Measurements from ENCODE around the gene ANXA1.
"Not testable (repeated sequence)": the region's sequence is repeated elsewhere in the genome, so short reads cannot be mapped to it uniquely, and the experiment has no call there.

ANXA1 gene

DNA sequence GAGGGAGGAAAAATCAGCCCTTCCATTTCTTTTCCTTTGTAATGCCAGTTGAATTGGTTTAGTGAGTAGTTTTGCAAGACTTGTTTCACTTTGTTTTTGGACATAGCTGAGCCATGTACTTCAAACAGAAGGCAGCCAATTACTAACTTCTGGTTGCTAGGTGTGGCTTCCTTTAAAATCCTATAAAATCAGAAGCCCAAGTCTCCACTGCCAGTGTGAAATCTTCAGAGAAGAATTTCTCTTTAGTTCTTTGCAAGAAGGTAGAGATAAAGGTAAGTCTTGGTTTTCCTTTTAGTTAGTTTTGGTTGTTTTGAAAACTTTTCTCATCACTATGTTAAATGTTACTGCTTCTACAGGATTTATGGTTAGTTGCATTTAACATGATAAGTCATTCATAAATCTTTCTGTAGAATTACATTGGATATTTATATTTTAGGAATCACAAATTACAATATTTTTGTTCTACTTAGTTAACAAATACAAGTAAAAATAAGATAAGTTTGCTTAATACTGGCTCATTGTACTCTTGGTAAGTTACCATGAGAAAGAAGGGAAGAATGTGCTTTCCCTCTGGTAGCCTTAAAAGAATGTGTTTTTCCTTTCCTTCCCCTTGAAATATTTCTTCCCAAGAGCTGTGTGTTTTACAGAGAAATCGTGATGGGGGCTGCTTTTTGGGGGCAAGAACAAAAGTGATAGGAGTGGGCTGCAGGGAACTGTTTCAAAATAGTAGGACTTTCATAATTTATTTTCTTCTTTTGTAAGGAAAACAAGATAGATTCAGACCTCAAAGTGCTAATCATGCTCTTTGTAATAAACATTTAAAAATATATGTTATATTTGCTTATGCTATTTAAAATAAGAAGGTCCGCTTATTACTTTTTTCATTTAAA is at the start of gene ANXA1:
Gene ANXA1 (plus strand): TSS at position 213 of the 890 bp plus-strand sequence. CDS start 6,671 bp downstream, outside the sequence.
- H3K4me3 Mint-ChIP-seq, result peak within 1 kb of the TSS; percentile 92
- peak within 1 kb of the TSS; percentile 96 for H3K27ac Mint-ChIP-seq
- peaks cover 81% of the 10 kb centered on the region for H3K4me1 Mint-ChIP-seq (ENCODE audit: low read depth)
- H3K36me3 Mint-ChIP-seq, result peaks cover 6% of the 10 kb centered on the region
- no peaks in the 10 kb centered on the region for H3K27me3 Mint-ChIP-seq
- H3K9me3 Mint-ChIP-seq (ENCODE audit: low read depth), result no peaks in the 10 kb centered on the region

DNA sequence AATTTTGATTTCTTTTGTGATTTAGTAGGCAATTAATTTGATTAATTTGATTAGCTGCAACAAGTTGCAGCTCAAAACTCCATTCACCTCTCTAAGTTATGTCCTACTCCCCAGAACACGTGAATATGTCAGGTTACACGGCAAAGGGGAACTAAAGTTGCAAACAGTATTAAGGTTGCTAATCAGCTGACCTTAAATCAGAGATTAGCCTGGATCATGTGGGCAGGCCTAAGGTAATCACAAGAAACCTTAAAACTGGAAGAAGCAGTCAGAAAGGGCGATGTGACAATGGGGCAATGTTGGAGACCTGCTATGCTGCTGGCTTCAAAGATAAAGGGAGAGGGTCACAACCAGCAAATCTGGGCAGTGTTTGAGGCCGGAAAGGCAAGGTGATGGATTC is 47.3 kb upstream of the ANXA1 start:
- no peaks in the 10 kb centered on the region for H3K4me1 Mint-ChIP-seq (ENCODE audit: low read depth)
- no peak overlapping the region for H3K4me3 Mint-ChIP-seq
- no peaks in the 10 kb centered on the region for H3K36me3 Mint-ChIP-seq
- H3K27ac Mint-ChIP-seq, result no peak overlapping the region
- no peaks in the 10 kb centered on the region for H3K9me3 Mint-ChIP-seq (ENCODE audit: low read depth)
- peaks cover 2% of the 10 kb centered on the region for H3K27me3 Mint-ChIP-seq

GRCh38 chr9:73104921-73105320 is 46.7 kb upstream of the ANXA1 start:
- no peaks in the 10 kb centered on the region for H3K36me3 Mint-ChIP-seq
- no peaks in the 10 kb centered on the region for H3K9me3 Mint-ChIP-seq (ENCODE audit: low read depth)
- H3K27me3 Mint-ChIP-seq, result peaks cover 2% of the 10 kb centered on the region
- no peak overlapping the region for H3K4me3 Mint-ChIP-seq
- H3K27ac Mint-ChIP-seq, result no peak overlapping the region
- no peaks in the 10 kb centered on the region for H3K4me1 Mint-ChIP-seq (ENCODE audit: low read depth)

DNA sequence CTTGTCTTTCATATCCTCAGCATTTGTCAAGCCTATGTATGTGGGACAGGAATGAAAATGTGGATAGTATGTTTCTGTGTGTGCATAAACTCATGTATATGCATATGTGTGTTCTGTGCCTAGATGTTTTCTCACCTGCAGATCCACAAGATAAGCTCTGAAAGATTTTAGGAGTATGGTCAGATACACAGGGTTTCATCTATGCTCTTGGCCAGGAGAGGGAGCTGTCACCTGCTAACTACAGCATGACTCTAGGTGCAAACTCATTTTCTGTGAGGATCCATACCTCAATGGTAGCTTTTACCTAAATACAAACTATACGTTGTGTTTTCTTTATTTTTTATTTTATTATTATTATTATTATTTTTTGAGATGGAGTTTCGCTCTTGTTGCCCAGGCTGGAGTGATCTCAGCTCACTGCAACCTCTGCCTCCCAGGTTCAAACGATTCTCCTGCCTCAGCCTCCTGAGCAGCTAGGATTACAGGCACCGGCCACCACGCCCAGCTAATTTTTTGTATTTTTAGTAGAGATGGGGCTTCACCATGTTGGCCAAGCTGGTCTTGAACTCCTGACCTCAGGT is 44.1 kb upstream of the ANXA1 start:
- not testable (repeated sequence) for H3K36me3 Mint-ChIP-seq; H3K9me3 Mint-ChIP-seq (ENCODE audit: low read depth); H3K27ac Mint-ChIP-seq; H3K4me3 Mint-ChIP-seq; H3K4me1 Mint-ChIP-seq (ENCODE audit: low read depth); H3K27me3 Mint-ChIP-seq

- no peaks in the 10 kb centered on the region for H3K36me3 Mint-ChIP-seq
- no peak overlapping the region for H3K4me3 Mint-ChIP-seq
- peak overlapping the region; percentile 64 for H3K27ac Mint-ChIP-seq
These were observed 37.6 kb upstream of the ANXA1 start for GRCh38 chr9:73114058-73114457.

GRCh38 chr9:73114958-73115357 is 36.7 kb upstream of the ANXA1 start:
- Mint-ChIP-seq H3K27me3 (no peaks in the 10 kb centered on the region), H3K4me1 (ENCODE audit: low read depth) (peaks cover 55% of the 10 kb centered on the region), H3K9me3 (ENCODE audit: low read depth) (no peaks in the 10 kb centered on the region), H3K36me3 (no peaks in the 10 kb centered on the region), H3K4me3 (no peak overlapping the region), H3K27ac (peak overlapping the region; percentile 24)

More at GRCh38 chr9:73114058-73114457, 37.6 kb upstream of the ANXA1 start:
- Mint-ChIP-seq H3K9me3 (ENCODE audit: low read depth) (no peaks in the 10 kb centered on the region), H3K27me3 (no peaks in the 10 kb centered on the region), H3K4me1 (ENCODE audit: low read depth) (peaks cover 55% of the 10 kb centered on the region)

DNA sequence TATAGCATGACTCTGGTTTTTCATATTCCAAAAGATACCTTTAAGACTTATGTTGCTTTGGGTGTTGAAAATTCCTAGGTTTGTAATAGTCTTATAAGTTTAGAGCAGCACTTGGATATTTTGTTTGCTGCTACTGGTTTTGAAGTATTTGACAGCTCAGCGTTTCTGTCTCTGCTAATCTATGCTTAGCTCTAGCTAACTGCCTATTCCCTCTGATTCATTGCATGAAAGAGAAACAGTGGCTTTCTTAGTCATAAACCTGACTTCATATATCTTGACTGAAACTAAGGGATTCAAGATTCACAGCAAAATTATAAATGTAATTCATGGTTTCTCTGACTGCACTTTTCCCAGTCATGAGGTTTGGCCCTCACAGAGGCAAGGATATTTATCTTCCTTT is 35.6 kb upstream of the ANXA1 start:
- H3K9me3 Mint-ChIP-seq (ENCODE audit: low read depth), result no peaks in the 10 kb centered on the region
- H3K4me1 Mint-ChIP-seq (ENCODE audit: low read depth), result peaks cover 55% of the 10 kb centered on the region
- H3K27ac Mint-ChIP-seq, result peak overlapping the region; percentile 61
- no peaks in the 10 kb centered on the region for H3K36me3 Mint-ChIP-seq
- H3K27me3 Mint-ChIP-seq, result no peaks in the 10 kb centered on the region
- H3K4me3 Mint-ChIP-seq, result peak overlapping the region; percentile 17

GRCh38 chr9:73116880-73117279 is 34.8 kb upstream of the ANXA1 start:
- H3K36me3 Mint-ChIP-seq, result no peaks in the 10 kb centered on the region
- peaks cover 55% of the 10 kb centered on the region for H3K4me1 Mint-ChIP-seq (ENCODE audit: low read depth)
- H3K27me3 Mint-ChIP-seq, result no peaks in the 10 kb centered on the region
- H3K4me3 Mint-ChIP-seq, result no peak overlapping the region
- H3K9me3 Mint-ChIP-seq (ENCODE audit: low read depth), result no peaks in the 10 kb centered on the region
- peak overlapping the region; percentile 61 for H3K27ac Mint-ChIP-seq

DNA sequence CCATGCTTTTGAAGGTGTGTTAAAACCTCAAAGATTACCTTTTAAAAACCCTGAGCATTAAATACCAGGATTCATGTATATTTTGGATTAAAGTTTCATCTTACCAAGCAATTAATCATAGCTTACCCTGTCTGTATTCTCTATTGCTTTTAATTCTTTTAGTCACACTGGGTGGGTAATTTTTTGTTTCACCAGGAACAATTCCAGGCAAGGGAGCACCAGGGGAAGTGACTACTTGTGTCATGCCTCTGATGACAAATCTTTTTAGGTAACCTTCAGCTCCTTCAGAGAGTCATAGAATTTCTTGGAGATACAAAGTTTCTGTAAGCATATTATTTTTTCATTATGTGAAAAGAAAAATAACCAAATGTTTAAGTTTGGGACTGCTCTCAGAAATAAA is 33.4 kb upstream of the ANXA1 start:
- Mint-ChIP-seq H3K27ac (no peak overlapping the region), H3K9me3 (ENCODE audit: low read depth) (no peaks in the 10 kb centered on the region), H3K4me3 (no peak overlapping the region), H3K4me1 (ENCODE audit: low read depth) (peaks cover 49% of the 10 kb centered on the region), H3K36me3 (no peaks in the 10 kb centered on the region), H3K27me3 (no peaks in the 10 kb centered on the region)

GRCh38 chr9:73118898-73119554 is 32.6 kb upstream of the ANXA1 start:
- peaks cover 41% of the 10 kb centered on the region for H3K4me1 Mint-ChIP-seq (ENCODE audit: low read depth)
- no peaks in the 10 kb centered on the region for H3K9me3 Mint-ChIP-seq (ENCODE audit: low read depth)
- no peak overlapping the region for H3K4me3 Mint-ChIP-seq
- H3K36me3 Mint-ChIP-seq, result no peaks in the 10 kb centered on the region
- H3K27me3 Mint-ChIP-seq, result no peaks in the 10 kb centered on the region
- no peak overlapping the region for H3K27ac Mint-ChIP-seq

GRCh38 chr9:73121375-73121935 is 30.2 kb upstream of the ANXA1 start:
- H3K4me1 Mint-ChIP-seq (ENCODE audit: low read depth), result peaks cover 18% of the 10 kb centered on the region
- no peak overlapping the region for H3K4me3 Mint-ChIP-seq
- H3K27ac Mint-ChIP-seq, result no peak overlapping the region
- no peaks in the 10 kb centered on the region for H3K36me3 Mint-ChIP-seq
- H3K27me3 Mint-ChIP-seq, result no peaks in the 10 kb centered on the region
- H3K9me3 Mint-ChIP-seq (ENCODE audit: low read depth), result no peaks in the 10 kb centered on the region

DNA sequence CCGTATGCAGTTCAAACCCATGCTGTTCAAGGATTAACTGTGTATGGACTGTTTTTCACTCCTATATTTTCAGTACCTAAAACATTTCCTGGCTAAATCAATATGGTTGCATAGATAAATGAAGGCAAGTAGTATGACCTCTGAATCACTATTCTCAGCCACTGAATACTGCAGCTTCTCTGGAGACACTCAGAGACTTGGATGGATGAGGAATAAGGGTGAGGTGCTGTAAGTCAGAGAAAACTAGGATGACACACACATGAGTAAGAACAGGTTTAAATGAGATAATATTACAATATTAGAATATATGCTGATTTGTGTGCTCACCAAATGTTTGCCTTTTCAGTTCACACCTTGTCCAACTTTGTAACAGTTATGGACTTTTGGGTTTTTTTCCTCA is 26.0 kb upstream of the ANXA1 start:
- no peak overlapping the region for H3K27ac Mint-ChIP-seq
- no peaks in the 10 kb centered on the region for H3K9me3 Mint-ChIP-seq (ENCODE audit: low read depth)
- no peaks in the 10 kb centered on the region for H3K27me3 Mint-ChIP-seq
- no peak overlapping the region for H3K4me3 Mint-ChIP-seq
- H3K4me1 Mint-ChIP-seq (ENCODE audit: low read depth), result peaks cover 10% of the 10 kb centered on the region
- no peaks in the 10 kb centered on the region for H3K36me3 Mint-ChIP-seq

- H3K4me3 Mint-ChIP-seq, result no peak overlapping the region
- H3K9me3 Mint-ChIP-seq (ENCODE audit: low read depth), result no peaks in the 10 kb centered on the region
- H3K27me3 Mint-ChIP-seq, result no peaks in the 10 kb centered on the region
- H3K36me3 Mint-ChIP-seq, result no peaks in the 10 kb centered on the region
- peak overlapping the region; percentile 36 for H3K27ac Mint-ChIP-seq
- H3K4me1 Mint-ChIP-seq (ENCODE audit: low read depth), result peaks cover 37% of the 10 kb centered on the region
These were observed 21.6 kb upstream of the ANXA1 start for GRCh38 chr9:73129941-73130685.

GRCh38 chr9:73131461-73131860 is 20.2 kb upstream of the ANXA1 start:
- H3K9me3 Mint-ChIP-seq (ENCODE audit: low read depth), result no peaks in the 10 kb centered on the region
- no peaks in the 10 kb centered on the region for H3K27me3 Mint-ChIP-seq
- H3K27ac Mint-ChIP-seq, result peak overlapping the region; percentile 92
- no peaks in the 10 kb centered on the region for H3K36me3 Mint-ChIP-seq
- peak overlapping the region; percentile 89 for H3K4me3 Mint-ChIP-seq
- H3K4me1 Mint-ChIP-seq (ENCODE audit: low read depth), result peaks cover 48% of the 10 kb centered on the region

Data from activated naive CD8-positive, alpha-beta T cell (primary cell).